Measurements from ENCODE around the gene GBP2. TPM values are rescaled to one million over a fixed set of nuclear protein-coding genes. Genes with fewer than 3 reads are reported as not detected.
A peak's percentile ranks its signal among the peaks of the same experiment; 100 is the strongest.
"Not testable (repeated sequence)": the region's sequence is repeated elsewhere in the genome, so short reads cannot be mapped to it uniquely, and the experiment has no call there.

Gene GBP2
- polyA plus RNA-seq, 6 donors from 2014 or later = 5.4 to 21.9 (median 10.1) TPM

DNA sequence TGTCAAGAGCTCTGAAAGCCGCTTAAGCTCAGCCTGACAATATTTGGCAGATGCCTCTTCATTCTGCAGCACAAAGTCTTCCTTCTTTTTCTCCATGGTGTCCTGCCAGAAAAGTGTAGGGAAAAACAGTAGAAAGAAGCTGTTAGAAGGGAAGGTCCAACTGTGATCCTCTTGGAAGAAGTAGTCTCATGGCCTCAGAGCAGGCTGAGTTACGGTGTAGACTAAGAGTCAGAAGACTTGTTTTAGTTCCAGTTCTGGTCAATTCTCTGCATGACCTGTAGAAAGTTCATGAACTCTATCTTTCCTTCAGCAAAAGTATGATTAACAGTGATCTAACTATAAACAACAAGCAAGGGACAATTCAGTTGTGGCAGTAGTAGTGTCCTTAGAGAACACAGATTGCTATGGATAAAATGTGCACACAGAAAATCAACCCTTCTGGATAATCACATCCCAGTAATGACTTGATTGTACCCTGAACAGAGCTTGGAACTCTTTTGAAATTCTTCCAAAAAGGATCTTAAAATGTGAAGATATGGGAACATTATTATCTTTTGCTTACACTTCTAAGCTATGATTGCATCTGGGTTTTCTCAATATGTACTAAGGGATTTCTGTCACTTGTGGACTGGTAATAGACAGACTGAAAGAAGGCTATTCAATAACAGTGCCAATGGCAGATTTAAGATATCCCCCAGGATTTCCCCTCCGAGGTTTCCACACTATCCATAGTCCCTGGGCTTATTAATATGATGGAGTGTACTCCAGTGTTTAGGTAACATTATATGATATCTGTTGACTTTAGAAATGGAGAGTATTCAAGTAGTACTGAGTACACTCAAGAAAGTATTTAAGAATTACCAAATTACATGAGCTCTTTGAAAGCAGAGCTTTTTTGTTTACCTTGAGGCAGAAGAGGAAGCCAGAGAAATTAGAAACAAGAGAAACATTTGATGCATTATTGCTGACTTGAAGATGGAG is 22.1 kb upstream of the GBP2 start:
- Mint-ChIP-seq H3K4me3 (no peak overlapping the region), H3K36me3 (no peaks in the 10 kb centered on the region), H3K4me1 (peaks cover 0 to 7% (median 0%) of the 10 kb centered on the region in 3 donors), H3K27ac (peak overlapping the region in 1 of 6 donors; percentile 4), H3K27me3 (peaks cover 0 to 6% (median 0%) of the 10 kb centered on the region in 3 donors), H3K9me3 (no peaks in the 10 kb centered on the region)
- DNase-seq (no peak), ATAC-seq (ENCODE audit: low read depth in 2 of 2) (no peak)

DNA sequence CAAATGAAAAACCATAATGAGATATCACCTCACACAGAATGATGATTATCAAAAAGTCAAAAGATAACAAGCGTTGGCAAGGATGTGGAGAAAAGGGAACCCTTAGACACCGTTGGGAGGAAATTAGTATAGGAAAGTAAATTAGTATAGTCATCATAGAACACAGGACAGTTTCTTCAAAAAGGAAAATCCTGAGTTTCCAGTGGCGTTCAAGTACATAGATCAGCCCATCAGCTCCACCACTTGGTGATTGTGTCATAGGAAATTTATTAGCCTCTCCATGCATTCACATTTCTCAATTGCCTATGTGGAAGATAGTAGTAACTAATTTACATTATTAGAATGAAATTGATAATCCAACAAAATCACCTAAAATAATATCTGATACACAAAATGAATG is 20.8 kb upstream of the GBP2 start:
- Mint-ChIP-seq H3K27me3 (peaks cover 0 to 6% (median 0%) of the 10 kb centered on the region in 3 donors), H3K4me3 (no peak overlapping the region), H3K4me1 (peaks cover 0 to 7% (median 0%) of the 10 kb centered on the region in 3 donors), H3K36me3 (no peaks in the 10 kb centered on the region), H3K9me3 (no peaks in the 10 kb centered on the region), H3K27ac (peak overlapping the region in 1 of 6 donors; percentile 8)
- ATAC-seq (ENCODE audit: low read depth in 2 of 2) (no peak), DNase-seq (no peak)

DNA sequence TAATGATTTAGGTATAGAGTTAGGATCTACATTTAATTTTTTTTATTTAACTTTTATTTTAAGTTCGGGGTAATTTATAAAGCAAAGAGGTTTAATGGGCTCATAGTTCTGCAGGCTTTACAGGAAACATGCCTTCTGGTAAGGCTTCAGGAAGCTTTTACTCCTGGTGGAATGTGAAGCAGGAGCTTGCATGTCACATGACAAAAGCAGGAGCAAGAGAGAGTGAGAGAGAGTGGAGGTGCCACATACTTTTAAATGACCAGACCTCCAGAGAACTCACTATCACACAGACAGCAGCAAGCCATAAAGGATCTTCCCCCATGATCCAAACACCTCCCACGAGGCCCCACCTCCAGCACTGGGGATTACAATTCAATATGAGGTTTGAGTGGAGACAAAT is 17.6 kb upstream of the GBP2 start:
- H3K9me3 Mint-ChIP-seq = peaks cover 0 to 4% (median 0%) of the 10 kb centered on the region in 7 donors
- no peak overlapping the region for H3K27ac Mint-ChIP-seq
- peaks cover 0 to 7% (median 0%) of the 10 kb centered on the region in 3 donors for H3K4me1 Mint-ChIP-seq
- DNase-seq (no peak), ATAC-seq (ENCODE audit: low read depth in 2 of 2) (no peak)
- peaks cover 0 to 6% (median 0%) of the 10 kb centered on the region in 3 donors for H3K27me3 Mint-ChIP-seq
- H3K36me3 Mint-ChIP-seq = no peaks in the 10 kb centered on the region
- no peak overlapping the region for H3K4me3 Mint-ChIP-seq

DNA sequence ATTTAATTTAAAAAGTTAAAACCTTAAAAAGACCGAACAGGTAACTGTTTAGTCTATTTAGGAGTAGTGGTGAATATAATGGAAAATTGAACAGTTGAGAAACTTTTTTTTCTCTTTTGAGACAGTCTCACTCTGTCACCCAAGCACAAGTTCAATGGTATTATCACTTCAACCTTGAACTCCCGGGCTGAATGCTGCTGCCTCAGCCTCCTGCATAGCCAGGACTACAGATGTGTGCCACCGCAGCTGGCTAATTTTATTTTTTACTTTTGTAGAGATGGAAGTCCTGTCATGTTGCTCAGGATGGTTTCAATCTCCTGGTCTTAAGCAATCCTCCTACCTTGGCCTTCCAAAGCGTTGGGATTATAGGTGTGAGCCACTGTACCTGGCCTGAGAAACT is 16.2 kb upstream of the GBP2 start:
- no peak for DNase-seq
- no peak overlapping the region for H3K4me3 Mint-ChIP-seq
- no peak overlapping the region for H3K27ac Mint-ChIP-seq
- ATAC-seq (ENCODE audit: low read depth in 2 of 2) = no peak
- H3K36me3 Mint-ChIP-seq = no peaks in the 10 kb centered on the region
- H3K4me1 Mint-ChIP-seq = peaks cover 0 to 7% (median 0%) of the 10 kb centered on the region in 3 donors
- peaks cover 0 to 5% (median 0%) of the 10 kb centered on the region in 7 donors for H3K9me3 Mint-ChIP-seq
- no peaks in the 10 kb centered on the region for H3K27me3 Mint-ChIP-seq

DNA sequence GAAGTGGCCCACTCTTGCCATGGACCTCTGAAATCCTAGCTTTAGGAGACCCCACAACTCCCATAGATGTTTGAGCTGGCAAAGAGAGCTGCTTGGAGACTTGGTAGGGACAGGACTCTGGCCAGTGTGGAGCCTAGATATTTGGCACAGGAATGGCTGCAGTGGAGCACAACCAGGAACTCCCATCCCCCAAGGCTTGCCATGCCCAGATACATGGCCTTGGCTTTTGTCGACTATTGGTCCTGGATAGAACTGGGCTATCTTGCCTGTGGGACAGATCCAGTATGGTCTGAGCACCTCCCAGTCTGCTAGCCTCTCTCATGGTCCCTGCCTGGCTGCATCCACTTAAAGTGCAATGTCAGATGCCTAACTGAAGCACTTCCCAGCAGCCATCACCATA is 7.8 kb upstream of the GBP2 start:
- Mint-ChIP-seq H3K27ac (no peak overlapping the region), H3K27me3 (no peaks in the 10 kb centered on the region), H3K4me1 (peaks cover 12 to 18% (median 15%) of the 10 kb centered on the region in 3 donors), H3K4me3 (peak overlapping the region in 1 of 8 donors; percentile 61), H3K9me3 (peaks cover 0 to 4% (median 0%) of the 10 kb centered on the region in 7 donors), H3K36me3 (peaks cover 0 to 10% of the 10 kb centered on the region in 2 donors)
- DNase-seq (no peak), ATAC-seq (ENCODE audit: low read depth in 2 of 2) (no peak)

DNA sequence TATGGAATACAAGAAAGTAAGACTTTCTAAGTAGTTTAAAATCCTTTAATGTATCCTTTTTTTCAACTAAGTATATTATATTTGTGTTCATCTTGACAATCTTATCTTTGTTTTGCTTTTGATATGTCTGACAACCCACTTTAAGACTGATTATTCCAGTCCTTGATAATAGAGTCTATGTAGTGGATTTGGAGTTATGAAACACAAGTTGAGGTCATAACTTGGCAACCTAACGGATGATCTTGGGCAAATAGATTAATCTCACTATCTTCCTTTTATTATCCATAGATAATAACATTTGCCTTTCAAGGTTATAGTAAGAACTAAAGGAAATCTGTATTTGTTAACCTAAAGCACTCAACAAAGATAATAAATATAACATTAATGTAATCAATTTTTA is 4.8 kb upstream of the GBP2 start:
- Mint-ChIP-seq H3K4me1 (peaks cover 23 to 41% (median 30%) of the 10 kb centered on the region in 3 donors), H3K27me3 (no peaks in the 10 kb centered on the region), H3K27ac (no peak overlapping the region), H3K36me3 (peaks cover 0 to 10% of the 10 kb centered on the region in 2 donors), H3K9me3 (peaks cover 0 to 5% (median 0%) of the 10 kb centered on the region in 7 donors), H3K4me3 (no peak overlapping the region)
- no peak for ATAC-seq (ENCODE audit: low read depth in 2 of 2)
- DNase-seq = no peak

DNA sequence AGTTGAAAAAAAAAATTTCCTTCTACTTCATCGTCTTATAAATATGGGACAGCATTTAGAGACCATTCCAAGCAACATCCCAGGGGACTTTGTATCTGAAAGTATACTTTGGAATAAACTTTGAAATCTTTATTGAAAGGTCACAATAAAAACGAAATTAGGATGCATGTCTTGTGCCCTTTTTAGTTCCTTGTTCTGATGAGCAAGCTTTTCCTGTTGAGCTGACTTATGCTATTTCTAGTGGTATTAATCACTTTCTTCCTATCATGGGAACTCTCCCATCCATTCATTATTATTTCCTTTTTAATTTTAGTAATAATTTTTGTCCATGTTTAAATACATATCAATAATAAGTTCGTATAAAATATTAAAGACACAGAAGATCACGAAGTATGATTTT is 4.0 kb upstream of the GBP2 start:
- peaks cover 29 to 49% (median 37%) of the 10 kb centered on the region in 3 donors for H3K4me1 Mint-ChIP-seq
- H3K36me3 Mint-ChIP-seq = peaks cover 0 to 9% of the 10 kb centered on the region in 2 donors
- DNase-seq (no peak), ATAC-seq (ENCODE audit: low read depth in 2 of 2) (no peak)
- peaks cover 0 to 5% (median 0%) of the 10 kb centered on the region in 7 donors for H3K9me3 Mint-ChIP-seq
- no peaks in the 10 kb centered on the region for H3K27me3 Mint-ChIP-seq
- peak overlapping the region in 1 of 6 donors; percentile 88 for H3K27ac Mint-ChIP-seq
- peak overlapping the region in 3 of 8 donors; percentile 42 to 89 (median 84) for H3K4me3 Mint-ChIP-seq

DNA sequence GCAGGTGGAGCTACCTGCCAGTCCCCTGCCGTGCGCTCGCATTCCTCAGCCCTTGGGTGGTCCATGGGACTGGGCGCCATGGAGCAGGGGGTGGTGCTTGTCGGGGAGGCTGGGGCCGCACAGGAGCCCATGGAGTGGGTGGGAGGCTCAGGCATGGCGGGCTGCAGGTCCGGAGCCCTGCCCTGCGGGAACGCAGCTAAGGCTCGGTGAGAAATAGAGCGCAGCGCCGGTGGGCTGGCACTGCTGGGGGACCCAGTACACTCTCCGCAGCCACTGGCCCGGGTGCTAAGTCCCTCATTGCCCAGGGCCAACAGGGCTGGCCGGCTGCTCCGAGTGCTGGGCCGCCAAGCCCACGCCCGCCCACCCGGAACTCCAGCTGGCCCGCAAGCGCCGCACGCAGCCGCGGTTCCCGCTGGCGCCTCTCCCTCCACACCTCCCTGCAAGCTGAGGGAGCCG is 2.1 kb upstream of the GBP2 start:
- peak overlapping the region in 3 of 8 donors; percentile 35 to 91 (median 80) for H3K4me3 Mint-ChIP-seq
- not testable (repeated sequence) for H3K36me3 Mint-ChIP-seq; H3K27me3 Mint-ChIP-seq; DNase-seq; H3K9me3 Mint-ChIP-seq; ATAC-seq (ENCODE audit: low read depth in 2 of 2)
- H3K27ac Mint-ChIP-seq = peak overlapping the region in 1 of 6 donors; percentile 88
- peaks cover 33 to 62% (median 45%) of the 10 kb centered on the region in 3 donors for H3K4me1 Mint-ChIP-seq

DNA sequence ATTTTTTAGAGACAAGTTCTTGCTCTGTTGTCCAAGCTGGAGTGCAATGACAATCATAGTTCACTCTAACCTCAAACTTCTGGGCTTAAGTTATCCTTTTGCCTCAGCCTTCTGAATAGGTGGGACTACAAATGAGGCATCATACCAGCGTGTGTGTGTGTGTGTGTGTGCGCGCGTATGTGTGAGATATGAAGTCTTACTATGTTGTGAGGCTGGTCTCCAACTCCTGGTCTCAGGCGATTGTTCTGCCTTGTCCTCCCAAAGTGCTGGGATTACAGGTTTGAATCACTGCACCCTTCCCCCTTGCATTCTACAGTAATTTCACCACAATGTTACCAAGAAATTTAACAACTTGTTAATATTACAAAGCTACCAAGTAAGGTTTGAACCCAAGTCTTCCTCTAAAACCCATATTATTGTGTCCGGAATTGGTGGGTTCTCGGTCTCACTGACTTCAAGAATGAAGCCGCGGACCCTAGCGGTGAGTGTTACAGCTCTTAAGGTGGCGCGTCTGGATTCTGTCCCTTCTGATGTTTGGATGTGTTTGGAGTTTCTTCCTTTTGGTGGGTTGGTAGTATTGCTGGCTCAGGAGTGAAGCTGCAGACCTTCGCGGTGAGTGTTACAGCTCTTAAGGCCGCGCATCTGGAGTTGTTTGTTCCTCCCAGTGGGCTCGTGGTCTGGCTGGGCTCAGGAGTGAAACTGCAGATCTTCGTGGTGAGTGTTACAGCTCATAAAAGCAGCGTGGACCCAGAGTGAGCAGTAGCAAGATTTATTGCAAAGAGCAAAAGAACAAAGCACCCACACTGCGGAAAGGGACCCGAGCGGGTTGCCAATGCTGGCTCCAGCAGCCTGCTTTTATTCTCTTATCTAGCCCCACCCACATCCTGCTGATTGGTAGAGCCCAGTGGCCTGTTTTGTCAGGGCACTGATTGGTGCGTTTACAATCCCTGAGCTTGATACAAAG is 970 bp upstream of the GBP2 start:
- not testable (repeated sequence) for H3K9me3 Mint-ChIP-seq
- DNase-seq (peak; percentile 20), ATAC-seq (ENCODE audit: low read depth in 2 of 2) (peak; percentile 15 to 22)

DNA sequence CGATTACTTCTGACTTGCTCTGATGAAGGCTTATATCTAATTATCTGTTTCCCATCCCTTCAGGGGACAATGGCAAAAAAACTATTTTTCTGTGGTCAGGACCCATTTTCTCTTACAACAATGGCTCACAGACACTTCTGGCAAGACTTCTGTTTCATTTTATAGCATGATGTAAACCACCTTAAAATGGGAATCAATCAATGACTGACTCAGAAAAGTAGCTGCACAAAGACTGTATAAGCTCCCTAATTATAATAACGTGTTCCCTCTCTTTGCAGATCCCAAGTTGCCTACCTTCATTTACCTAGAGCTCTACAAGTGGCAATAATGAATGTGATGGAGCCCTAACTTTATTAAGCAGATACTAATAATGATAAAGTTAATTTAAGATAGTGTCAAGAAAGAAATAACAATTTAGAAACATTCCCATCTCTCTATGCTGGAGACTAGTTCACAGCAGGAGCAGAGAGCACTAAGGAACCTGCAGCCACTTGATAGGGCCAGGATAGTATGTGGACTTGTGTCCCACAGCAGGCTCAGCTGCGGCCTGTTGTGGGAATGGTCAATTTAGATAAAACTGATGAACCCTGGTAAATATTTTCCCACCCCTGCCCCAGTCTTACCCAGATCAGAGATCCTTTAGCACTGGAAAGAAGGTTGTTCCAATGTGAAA is 538 bp downstream of the GBP2 start:
- peaks cover 35 to 63% (median 47%) of the 10 kb centered on the region in 3 donors for H3K4me1 Mint-ChIP-seq

More for the DNA sequence above, 970 bp upstream of the GBP2 start:
- peak overlapping the region; percentile 80 to 98 (median 92) for H3K4me3 Mint-ChIP-seq
- H3K27ac Mint-ChIP-seq = peak overlapping the region; percentile 50 to 99 (median 82)
- H3K27me3 Mint-ChIP-seq, H3K36me3 Mint-ChIP-seq: not testable (repeated sequence)
- H3K4me1 Mint-ChIP-seq = peaks cover 36 to 64% (median 48%) of the 10 kb centered on the region in 3 donors

DNA sequence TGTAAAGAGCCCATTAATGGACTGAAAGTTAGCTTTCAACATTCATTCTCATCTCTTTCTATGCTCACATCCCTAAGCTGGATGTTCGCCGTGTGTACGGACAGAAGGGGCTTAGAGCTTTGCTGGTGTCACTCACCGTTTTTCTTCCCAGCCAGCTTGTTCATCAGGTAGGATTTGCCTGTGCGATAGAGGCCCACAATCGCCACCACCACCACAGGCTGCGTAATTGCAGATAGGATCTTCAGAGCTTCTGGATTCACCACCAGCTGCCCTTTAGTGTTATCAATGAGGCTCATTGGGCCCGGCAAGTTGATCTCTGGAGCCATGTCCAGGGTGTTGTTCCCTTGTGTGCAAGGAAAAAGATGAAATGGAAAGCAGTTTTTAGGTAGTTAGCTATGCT is 4.3 kb downstream of the GBP2 start:
- no peak for DNase-seq
- Mint-ChIP-seq H3K36me3 (peaks cover 0 to 5% of the 10 kb centered on the region in 2 donors), H3K4me1 (peaks cover 18 to 33% (median 23%) of the 10 kb centered on the region in 3 donors), H3K27me3 (no peaks in the 10 kb centered on the region), H3K27ac (no peak overlapping the region), H3K9me3 (no peaks in the 10 kb centered on the region), H3K4me3 (no peak overlapping the region)
- ATAC-seq (ENCODE audit: low read depth in 2 of 2) = no peak

More for the DNA sequence above, 538 bp downstream of the GBP2 start:
- H3K27ac Mint-ChIP-seq = peak overlapping the region; percentile 72 to 99 (median 95)
- peak overlapping the region; percentile 80 to 99 (median 94) for H3K4me3 Mint-ChIP-seq
- no peak for ATAC-seq (ENCODE audit: low read depth in 2 of 2)
- no peaks in the 10 kb centered on the region for H3K27me3 Mint-ChIP-seq
- H3K36me3 Mint-ChIP-seq = no peaks in the 10 kb centered on the region
- peaks cover 0 to 5% (median 0%) of the 10 kb centered on the region in 7 donors for H3K9me3 Mint-ChIP-seq
- DNase-seq = no peak

DNA sequence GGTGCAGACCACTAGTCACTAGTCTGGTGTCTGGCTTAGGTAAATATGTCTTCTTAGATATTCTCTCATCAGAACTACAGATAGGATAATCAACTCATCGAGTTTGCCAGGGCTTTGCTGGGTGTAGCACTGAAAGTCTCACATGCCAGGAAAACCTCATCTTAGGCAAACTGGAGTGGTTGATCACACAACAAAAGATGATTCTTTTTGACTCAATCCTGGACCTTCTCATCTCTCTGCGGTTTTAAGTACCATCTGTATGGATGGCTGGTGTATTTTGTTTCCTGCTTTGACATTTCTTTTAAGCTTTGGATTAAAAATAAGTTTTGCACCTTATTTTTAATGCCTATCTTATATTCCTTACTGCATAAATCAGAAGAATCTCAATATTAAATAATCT is 11.3 kb downstream of the GBP2 start:
- Mint-ChIP-seq H3K36me3 (peaks cover 20 to 43% of the 10 kb centered on the region in 2 donors), H3K9me3 (peaks cover 0 to 2% (median 0%) of the 10 kb centered on the region in 7 donors), H3K4me3 (no peak overlapping the region), H3K4me1 (no peaks in the 10 kb centered on the region), H3K27me3 (no peaks in the 10 kb centered on the region), H3K27ac (no peak overlapping the region)
- no peak for DNase-seq
- ATAC-seq (ENCODE audit: low read depth in 2 of 2) = no peak
